GM15510 (cell line): ENCODE data around the gene PLA2G4F.

ENCODE experiments used
- POLR2A ChIP-seq: IDR thresholded peaks from 3 replicates; pipeline ENCODE4 v1.6.1; 2011; ENCODE audit warnings: borderline replicate concordance; ENCODE audit not compliant: insufficient read length; ENCODE audit errors: extremely low read depth

The PLA2G4F gene

GRCh38 chr15:42143866-42144625 lies 12.4 kb downstream of the PLA2G4F start:
- no peak for TF ChIP-seq POLR2A

- TF ChIP-seq POLR2A = no peak
These were observed 13.1 kb downstream of the PLA2G4F start for GRCh38 chr15:42143356-42143755.

- TF ChIP-seq POLR2A = no peak
These were observed 14.4 kb downstream of the PLA2G4F start for GRCh38 chr15:42141795-42142667.

- TF ChIP-seq POLR2A = no peak
These were observed 15.2 kb downstream of the PLA2G4F start for GRCh38 chr15:42141246-42141645.

- no peak for TF ChIP-seq POLR2A
These were observed 15.9 kb downstream of the PLA2G4F start for GRCh38 chr15:42140383-42141070.

GRCh38 chr15:42139596-42139995 lies 16.8 kb downstream of the PLA2G4F start:
- no peak for TF ChIP-seq POLR2A

GRCh38 chr15:42138968-42139386 lies 17.5 kb downstream of the PLA2G4F start:
- no peak for TF ChIP-seq POLR2A

GRCh38 chr15:42138411-42138810 lies 18.0 kb downstream of the PLA2G4F start:
- TF ChIP-seq POLR2A = no peak

- no peak for TF ChIP-seq POLR2A
These were observed 18.8 kb downstream of the PLA2G4F start for GRCh38 chr15:42137461-42138261.

- no peak for TF ChIP-seq POLR2A
These were observed 19.9 kb downstream of the PLA2G4F start for GRCh38 chr15:42136513-42136912.

GRCh38 chr15:42135351-42135750 lies 21.1 kb downstream of the PLA2G4F start:
- no peak for TF ChIP-seq POLR2A

GRCh38 chr15:42134617-42135245 lies 21.7 kb downstream of the PLA2G4F start:
- no peak for TF ChIP-seq POLR2A

GRCh38 chr15:42133886-42134502 lies 22.4 kb downstream of the PLA2G4F start:
- no peak for TF ChIP-seq POLR2A

- no peak for TF ChIP-seq POLR2A
These were observed 23.1 kb downstream of the PLA2G4F start for GRCh38 chr15:42133356-42133755.
